Mesenteric fat pad (tissue), 1 donor: ENCODE data around the gene CABP7. TPM values are rescaled to one million over a fixed set of nuclear protein-coding genes. Genes with fewer than 3 reads are reported as not detected.

ENCODE experiments used
- DNase-seq: peaks from one replicate; pipeline ENCODE4 v3.0.0-alpha.2; 2020; ENCODE audit warnings: low spot score
- total RNA-seq: library from RNA; stranded (reverse); fragmentation: NEBNext Ultra II Directional; extraction: Animal tissue kit (Norgen Biotek cat#: 25700); gene quantifications from one replicate; pipeline ENCODE4 v1.2.1, GENCODE V29; 2021
- donor health status: DM: yes; HTN: yes; CAD: no.

Gene CABP7
- total RNA-seq, 1 donor from 2014 or later: not detected

GRCh38 chr22:29722587-29722986 lies 2.8 kb downstream of the CABP7 start:
- DNase-seq: no peak

GRCh38 chr22:29723766-29724165 lies 4.0 kb downstream of the CABP7 start:
- no peak for DNase-seq

- no peak for DNase-seq
Observed at GRCh38 chr22:29724843-29725242, 5.0 kb downstream of the CABP7 start.

GRCh38 chr22:29726106-29726505 lies 6.3 kb downstream of the CABP7 start:
- DNase-seq: no peak

- no peak for DNase-seq
Observed at GRCh38 chr22:29726512-29727130, 6.8 kb downstream of the CABP7 start.

- DNase-seq: no peak
Observed at GRCh38 chr22:29727131-29727523, 7.3 kb downstream of the CABP7 start.

- DNase-seq: no peak
Observed at GRCh38 chr22:29729161-29729560, 9.4 kb downstream of the CABP7 start.

GRCh38 chr22:29731058-29731850 lies 11.5 kb downstream of the CABP7 start:
- no peak for DNase-seq

GRCh38 chr22:29732883-29733282 lies 13.1 kb downstream of the CABP7 start:
- DNase-seq: no peak

GRCh38 chr22:29733362-29734201 lies 13.8 kb downstream of the CABP7 start:
- DNase-seq: no peak

- DNase-seq: no peak
Observed at GRCh38 chr22:29734406-29734805, 14.6 kb downstream of the CABP7 start.

- DNase-seq: no peak
Observed at GRCh38 chr22:29734838-29735237, 15.0 kb downstream of the CABP7 start.

GRCh38 chr22:29735416-29735815 lies 15.6 kb downstream of the CABP7 start:
- no peak for DNase-seq

- no peak for DNase-seq
Observed at GRCh38 chr22:29737251-29738117, 17.7 kb downstream of the CABP7 start.

GRCh38 chr22:29738118-29738815 lies 18.5 kb downstream of the CABP7 start:
- DNase-seq: no peak

- DNase-seq: no peak
Observed at GRCh38 chr22:29739346-29739875, 19.6 kb downstream of the CABP7 start.

GRCh38 chr22:29740216-29740615 lies 20.4 kb downstream of the CABP7 start:
- no peak for DNase-seq

GRCh38 chr22:29741926-29742325 lies 22.1 kb downstream of the CABP7 start:
- DNase-seq: no peak

GRCh38 chr22:29742326-29742725 lies 22.5 kb downstream of the CABP7 start:
- DNase-seq: no peak

- no peak for DNase-seq
Observed at GRCh38 chr22:29744902-29745301, 25.1 kb downstream of the CABP7 start.
